SU-DHL-6 (cell line): ENCODE data around the gene DNMT1.

ENCODE experiments used
- H2AFZ ChIP-seq: fragments of 200-600 bp; sonication (generic); 2 replicates; pipeline ENCODE4 v1.6.1; 2014; ENCODE audit warnings: low read depth, mild to moderate bottlenecking, moderate library complexity, mixed read lengths, antibody characterized with exemption, low read length; ENCODE audit not compliant: severe bottlenecking
- H3F3A ChIP-seq: fragments of 200-600 bp; shearing (Covaris generic); 2 replicates; pipeline ENCODE4 v1.6.0; 2016; ENCODE audit warnings: antibody characterized with exemption, mild to moderate bottlenecking; ENCODE audit not compliant: insufficient read depth
- H3K27ac ChIP-seq: fragments of 200-600 bp; sonication (generic); 2 replicates; pipeline ENCODE4 v1.5.1; 2016; ENCODE audit warnings: low read depth, mild to moderate bottlenecking, low read length, moderate library complexity, mixed read lengths
- H3K27me3 ChIP-seq: fragments of 200-600 bp; sonication (generic), shearing (Covaris generic); 2 replicates; pipeline ENCODE4 v1.6.0; 2014; ENCODE audit warnings: mild to moderate bottlenecking, low read length
- H3K36me3 ChIP-seq: fragments of 200-600 bp; sonication (generic); 2 replicates; pipeline ENCODE4 v1.6.1; 2014; ENCODE audit warnings: mild to moderate bottlenecking, low read length, mixed read lengths
- H3K4me2 ChIP-seq: fragments of 300-600, 200-600 bp; shearing (Covaris generic), sonication (generic); 2 replicates; pipeline ENCODE4 v1.6.0; 2014; ENCODE audit warnings: low read length, low read depth, mild to moderate bottlenecking; ENCODE audit not compliant: poor library complexity, severe bottlenecking
- H3K4me3 ChIP-seq: fragments of 200-600 bp; sonication (generic); 2 replicates; pipeline ENCODE4 v1.5.1; 2014; ENCODE audit warnings: antibody characterized with exemption, low read length, mild to moderate bottlenecking, mixed read lengths; ENCODE audit not compliant: insufficient read depth, poor library complexity, severe bottlenecking
- H3K79me2 ChIP-seq: fragments of 200-600 bp; sonication (generic); 2 replicates; pipeline ENCODE4 v1.6.1; 2014; ENCODE audit warnings: mild to moderate bottlenecking, low read length, moderate library complexity; ENCODE audit not compliant: insufficient read depth
- H3K9ac ChIP-seq: fragments of 200-600 bp; sonication (generic); 2 replicates; pipeline ENCODE4 v1.7.0; 2014; ENCODE audit warnings: mild to moderate bottlenecking, low read length
- H3K9me2 ChIP-seq: fragments of 200-600 bp; sonication (generic); replicated peaks from 2 replicates; pipeline ENCODE4 v1.6.1; 2014; ENCODE audit warnings: low read length; ENCODE audit not compliant: insufficient read depth
- H3K9me3 ChIP-seq: fragments of 200-600 bp; sonication (generic); 2 replicates; pipeline ENCODE4 v1.6.1; 2014; ENCODE audit warnings: low read length, mixed read lengths; ENCODE audit not compliant: insufficient read depth
- H4K20me1 ChIP-seq: fragments of 200-600 bp; sonication (generic); 2 replicates; pipeline ENCODE4 v1.6.1; 2014; ENCODE audit warnings: low read depth, mild to moderate bottlenecking, antibody characterized with exemption, low read length, moderate library complexity, mixed read lengths
- CTCF ChIP-seq: fragments of 200-600 bp; sonication (generic); IDR thresholded peaks from one replicate; pipeline ENCODE4 v1.5.1; 2017; ENCODE audit warnings: antibody characterized with exemption, mild to moderate bottlenecking, low read length, moderate library complexity; ENCODE audit not compliant: insufficient read depth, poor library complexity, severe bottlenecking
- EZH2phosphoT487 ChIP-seq: fragments of 200-600 bp; sonication (generic), shearing (Covaris generic); conservative IDR thresholded peaks from 2 replicates; pipeline ENCODE4 v1.6.1; 2018; ENCODE audit warnings: mild to moderate bottlenecking, antibody characterized with exemption, low read length, moderate library complexity, mixed read lengths

Gene DNMT1

DNA sequence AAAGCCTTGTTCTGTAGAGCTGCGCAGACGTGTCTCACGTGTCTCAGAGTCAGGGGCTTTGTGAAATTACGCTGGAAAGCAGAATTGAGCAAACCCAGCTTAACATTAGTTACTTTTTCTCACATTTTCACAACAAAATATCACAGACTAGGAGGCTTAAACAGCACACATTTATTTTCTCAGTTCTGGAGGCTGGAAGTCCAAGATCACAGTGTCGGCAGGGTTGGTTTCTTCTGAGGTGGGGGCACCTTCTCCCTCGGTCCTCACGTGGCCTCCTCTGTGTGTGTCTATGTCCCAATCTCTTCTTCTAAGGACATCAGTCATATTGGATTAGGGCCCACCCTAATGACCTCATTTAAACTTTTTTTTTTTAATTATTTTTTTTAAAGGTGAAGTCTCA lies 70.3 kb downstream of the DNMT1 start:
- no peaks in the 10 kb centered on the region for H3K9me2 ChIP-seq
- H3K27ac ChIP-seq = no peak overlapping the region
- H3K36me3 ChIP-seq = peaks cover 15% of the 10 kb centered on the region; the same call in 1 of the 2 replicates
- H4K20me1 ChIP-seq = no peaks in the 10 kb centered on the region
- H2AFZ ChIP-seq = no peak overlapping the region
- TF ChIP-seq EZH2phosphoT487 = no peak
- TF ChIP-seq CTCF = no peak
- H3K4me2 ChIP-seq = no peak overlapping the region
- H3K79me2 ChIP-seq = peaks cover 2% of the 10 kb centered on the region; the same call in 1 of the 2 replicates
- no peak overlapping the region for H3K9ac ChIP-seq
- H3K27me3 ChIP-seq = no peaks in the 10 kb centered on the region
- no peaks in the 10 kb centered on the region for H3K9me3 ChIP-seq
- no peak overlapping the region for H3K4me3 ChIP-seq
- H3F3A ChIP-seq = peaks cover 46% of the 10 kb centered on the region

GRCh38 chr19:10122045-10122444 lies 72.7 kb downstream of the DNMT1 start:
- no peak overlapping the region for H3K4me2 ChIP-seq
- no peak overlapping the region for H3K4me3 ChIP-seq
- peaks cover 36% of the 10 kb centered on the region for H3F3A ChIP-seq
- H3K36me3 ChIP-seq = peaks cover 7% of the 10 kb centered on the region; the same call in 1 of the 2 replicates
- H4K20me1 ChIP-seq = no peaks in the 10 kb centered on the region
- no peak overlapping the region for H3K9ac ChIP-seq
- TF ChIP-seq EZH2phosphoT487 = no peak
- no peak for TF ChIP-seq CTCF
- no peaks in the 10 kb centered on the region for H3K9me2 ChIP-seq
- H3K27ac ChIP-seq = no peak overlapping the region
- no peak overlapping the region for H2AFZ ChIP-seq
- peaks cover 13% of the 10 kb centered on the region for H3K79me2 ChIP-seq
- no peaks in the 10 kb centered on the region for H3K27me3 ChIP-seq
- no peaks in the 10 kb centered on the region for H3K9me3 ChIP-seq

- Histone ChIP-seq H3K4me2 (no peak overlapping the region), H3F3A (peaks cover 29% of the 10 kb centered on the region), H3K9ac (no peak overlapping the region), H3K9me3 (no peaks in the 10 kb centered on the region), H4K20me1 (no peaks in the 10 kb centered on the region), H3K36me3 (no peaks in the 10 kb centered on the region), H2AFZ (no peak overlapping the region), H3K79me2 (peaks cover 13% of the 10 kb centered on the region), H3K27me3 (no peaks in the 10 kb centered on the region), H3K4me3 (no peak overlapping the region), H3K27ac (no peak overlapping the region), H3K9me2 (no peaks in the 10 kb centered on the region)
- TF ChIP-seq CTCF (no peak), EZH2phosphoT487 (no peak)
Observed at GRCh38 chr19:10120538-10121189, 74.1 kb downstream of the DNMT1 start.
